Type B pancreatic cell (in vitro differentiated cells): ENCODE data around the gene SMC2. TPM values are rescaled to one million over a fixed set of nuclear protein-coding genes. Genes with fewer than 3 reads are reported as not detected.

Experiments
- DNase-seq: peaks from one replicate; pipeline ENCODE4 v3.0.0; 2021; ENCODE audit warnings: mixed read lengths; ENCODE audit not compliant: unreplicated experiment; ENCODE audit errors: extremely low spot score
- H3K27ac Mint-ChIP-seq: 2 replicates; pipeline ENCODE4 v1.8.0; 2021; ENCODE audit warnings: mild to moderate bottlenecking, mixed read lengths
- H3K27me3 Mint-ChIP-seq: 2 replicates; pipeline ENCODE4 v1.8.0; 2021; ENCODE audit warnings: mixed read lengths
- H3K36me3 Mint-ChIP-seq: 2 replicates; pipeline ENCODE4 v1.8.0; 2021; ENCODE audit warnings: mixed read lengths
- H3K4me1 Mint-ChIP-seq: one replicate; pipeline ENCODE4 v1.8.0; 2021; ENCODE audit warnings: mixed read lengths; ENCODE audit not compliant: unreplicated experiment
- H3K4me3 Mint-ChIP-seq: 2 replicates; pipeline ENCODE4 v1.8.0; 2021; ENCODE audit warnings: mild to moderate bottlenecking, mixed read lengths
- H3K9me3 Mint-ChIP-seq: 2 replicates; pipeline ENCODE4 v1.8.0; 2021; ENCODE audit warnings: mixed read lengths
- CTCF ChIP-seq: fragments of 200-600 bp; sonication (generic); conservative IDR thresholded peaks from 2 replicates; pipeline ENCODE4 v1.5.0; 2021; ENCODE audit warnings: antibody characterized with exemption, mild to moderate bottlenecking
- total RNA-seq: library from RNA; stranded (reverse); gene quantifications from 2 replicates; pipeline ENCODE4 v1.2.1, GENCODE V29; 2021; ENCODE audit warnings: low replicate concordance

Gene SMC2
- total RNA-seq, 1 donor from 2014 or later = 40.5 TPM

DNA sequence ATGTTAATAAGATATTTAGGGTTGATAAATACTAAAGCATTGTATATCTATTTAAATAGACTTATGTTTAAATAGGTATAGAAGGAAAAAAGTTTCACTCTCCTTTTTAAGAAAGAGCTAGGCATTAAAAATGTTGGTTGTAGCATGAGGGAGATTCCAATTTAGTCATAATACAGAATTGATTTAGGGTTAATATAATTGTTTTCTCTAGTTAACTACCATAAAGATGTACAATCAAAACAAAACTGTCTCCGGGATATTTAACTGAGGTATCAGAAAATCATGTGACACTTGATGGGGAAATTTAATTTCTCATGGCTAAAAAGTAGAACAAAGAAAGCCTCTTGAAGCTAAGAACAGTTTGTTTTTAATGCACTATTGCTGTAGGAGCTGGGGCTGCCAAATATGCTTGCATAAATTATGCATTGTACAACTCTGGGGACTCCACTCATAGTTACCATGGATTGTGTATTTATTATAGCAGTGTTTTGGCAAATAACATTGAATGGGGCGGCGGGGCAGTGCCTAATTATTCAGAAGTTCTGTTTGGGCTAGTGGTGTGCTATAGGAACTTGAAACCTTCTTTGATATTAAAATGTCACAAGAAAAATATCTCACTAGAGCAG is 44.2 kb downstream of the SMC2 start:
- Mint-ChIP-seq H3K4me1 (no peaks in the 10 kb centered on the region), H3K36me3 (peaks cover 29% of the 10 kb centered on the region)

DNA sequence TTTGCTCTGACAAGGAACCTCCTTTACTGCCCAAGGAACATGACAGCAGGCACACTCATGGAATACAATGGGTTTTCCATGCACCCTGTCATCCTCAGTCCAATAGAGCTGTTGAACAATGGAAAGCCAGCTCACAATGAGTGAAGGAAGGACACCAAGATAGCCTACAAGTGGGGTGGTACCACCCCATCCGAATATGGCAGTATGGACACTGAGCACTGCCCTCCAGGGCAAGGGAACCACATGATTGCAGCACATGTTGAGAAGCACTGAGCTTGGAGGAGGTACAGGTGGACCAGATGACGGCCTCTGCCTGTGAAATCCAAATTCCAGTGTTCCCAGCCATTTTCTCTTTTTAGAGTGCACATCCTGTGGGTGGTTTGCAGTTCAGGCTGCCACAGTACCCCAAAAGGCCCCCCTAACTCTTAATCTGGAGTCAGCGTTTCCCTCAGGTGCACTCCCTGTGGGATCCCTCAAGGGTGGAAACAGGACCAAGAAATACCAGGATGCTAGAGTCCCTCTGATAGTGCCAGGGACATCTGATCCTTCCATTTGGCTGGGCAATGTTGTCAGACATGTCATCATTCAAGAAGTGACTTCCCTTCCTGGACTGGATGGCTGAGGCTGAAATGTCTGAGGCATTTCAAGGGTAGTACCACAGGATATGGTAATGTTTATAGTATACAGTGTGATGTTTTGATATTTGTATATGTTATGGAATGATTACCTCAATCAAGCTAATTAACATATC is 48.9 kb downstream of the SMC2 start:
- H3K27me3 Mint-ChIP-seq = no peaks in the 10 kb centered on the region
- no peak for DNase-seq
- H3K9me3 Mint-ChIP-seq = no peaks in the 10 kb centered on the region
- H3K4me1 Mint-ChIP-seq = no peaks in the 10 kb centered on the region
- H3K36me3 Mint-ChIP-seq = peaks cover 17% of the 10 kb centered on the region
- no peak overlapping the region for H3K27ac Mint-ChIP-seq
- no peak overlapping the region for H3K4me3 Mint-ChIP-seq
- TF ChIP-seq CTCF = no peak

More for the DNA sequence above, 44.2 kb downstream of the SMC2 start:
- Mint-ChIP-seq H3K27ac (no peak overlapping the region), H3K27me3 (no peaks in the 10 kb centered on the region), H3K9me3 (no peaks in the 10 kb centered on the region), H3K4me3 (no peak overlapping the region)
- no peak for DNase-seq
- no peak for TF ChIP-seq CTCF

DNA sequence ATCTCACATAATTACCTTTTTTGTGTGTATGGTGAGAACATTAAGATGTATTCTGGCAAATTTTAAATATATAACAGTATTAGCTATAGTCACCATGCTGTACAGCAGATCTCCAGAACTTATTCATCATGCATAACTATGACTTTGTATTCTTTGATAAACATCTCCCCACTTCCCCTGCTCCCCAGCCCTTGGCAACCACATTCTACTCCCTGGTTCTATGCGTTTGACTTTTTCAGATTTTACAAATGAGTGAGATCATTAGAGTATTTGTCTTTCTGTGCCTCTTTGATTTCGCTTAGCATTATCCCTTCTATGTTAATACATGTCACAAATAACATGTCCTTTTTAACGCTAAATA is 49.4 kb downstream of the SMC2 start:
- H3K4me3 Mint-ChIP-seq = no peak overlapping the region
- peaks cover 17% of the 10 kb centered on the region for H3K36me3 Mint-ChIP-seq
- H3K9me3 Mint-ChIP-seq = no peaks in the 10 kb centered on the region
- DNase-seq = no peak
- H3K27me3 Mint-ChIP-seq = no peaks in the 10 kb centered on the region
- no peaks in the 10 kb centered on the region for H3K4me1 Mint-ChIP-seq
- H3K27ac Mint-ChIP-seq = no peak overlapping the region
- TF ChIP-seq CTCF = no peak

GRCh38 chr9:104144336-104144735 is 50.2 kb downstream of the SMC2 start:
- H3K9me3 Mint-ChIP-seq = no peaks in the 10 kb centered on the region
- no peaks in the 10 kb centered on the region for H3K4me1 Mint-ChIP-seq
- H3K27me3 Mint-ChIP-seq = no peaks in the 10 kb centered on the region
- no peak for DNase-seq
- H3K4me3 Mint-ChIP-seq = no peak overlapping the region
- no peak for TF ChIP-seq CTCF
- no peak overlapping the region for H3K27ac Mint-ChIP-seq
- peaks cover 17% of the 10 kb centered on the region for H3K36me3 Mint-ChIP-seq

- Mint-ChIP-seq H3K27ac (no peak overlapping the region), H3K27me3 (no peaks in the 10 kb centered on the region), H3K36me3 (no peaks in the 10 kb centered on the region), H3K9me3 (no peaks in the 10 kb centered on the region), H3K4me3 (no peak overlapping the region), H3K4me1 (no peaks in the 10 kb centered on the region)
- DNase-seq = no peak
- TF ChIP-seq CTCF = no peak
Measured at GRCh38 chr9:104173067-104173466, 79.0 kb downstream of the SMC2 start.
